ENCODE data around the gene CD160.
"Not testable (repeated sequence)": the region's sequence is repeated elsewhere in the genome, so short reads cannot be mapped to it uniquely, and the experiment has no call there.

CD160 gene

GRCh38 chr1:145759721-145760120, 40.4 kb downstream of the CD160 start:
- no peak overlapping the region for H3K27ac Mint-ChIP-seq
- TF ChIP-seq CTCF (IDR thresholded peaks at IDR 0.05), result no peak
- H3K27me3 Mint-ChIP-seq (ENCODE audit: low read depth, poor library complexity), result no peaks in the 10 kb centered on the region
- no peak overlapping the region for H3K4me3 Mint-ChIP-seq
- no peaks in the 10 kb centered on the region for H3K4me1 Mint-ChIP-seq
- H3K36me3 Mint-ChIP-seq (ENCODE audit: low read depth), result peaks cover 83% of the 10 kb centered on the region
- no peak for DNase-seq
- peaks cover 39% of the 10 kb centered on the region for H3K9me3 Mint-ChIP-seq

DNA sequence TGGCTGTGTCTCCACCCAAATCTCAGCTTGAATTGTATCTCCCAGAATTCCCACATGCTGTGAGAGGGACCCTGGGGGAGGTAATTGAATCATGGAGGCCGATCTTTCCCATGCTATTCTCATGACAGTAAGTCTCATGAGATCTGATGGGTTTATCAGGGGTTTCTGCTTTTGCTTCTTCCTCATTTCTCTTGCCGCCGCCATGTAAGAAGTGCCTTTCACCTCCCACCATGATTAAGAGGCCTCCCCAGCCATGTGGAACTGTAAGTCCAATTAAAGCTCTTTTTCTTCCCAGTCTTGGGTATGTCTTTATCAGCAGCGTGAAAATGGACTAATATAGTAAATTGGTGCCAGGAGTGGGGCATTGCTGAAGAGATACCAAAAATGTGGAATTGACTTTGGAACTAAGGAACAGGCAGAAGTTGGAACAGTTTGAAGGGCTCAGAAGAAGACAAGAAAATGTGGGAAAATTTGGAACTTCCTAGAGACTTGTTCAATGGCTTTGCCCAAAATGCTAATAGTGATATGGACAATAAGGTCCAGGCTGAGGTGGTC, 41.2 kb downstream of the CD160 start:
- Mint-ChIP-seq H3K9me3 (peaks cover 40% of the 10 kb centered on the region), H3K36me3 (ENCODE audit: low read depth) (peaks cover 86% of the 10 kb centered on the region)
- not testable (repeated sequence) for H3K27ac Mint-ChIP-seq; H3K4me3 Mint-ChIP-seq; H3K27me3 Mint-ChIP-seq (ENCODE audit: low read depth, poor library complexity); DNase-seq; H3K4me1 Mint-ChIP-seq

DNA sequence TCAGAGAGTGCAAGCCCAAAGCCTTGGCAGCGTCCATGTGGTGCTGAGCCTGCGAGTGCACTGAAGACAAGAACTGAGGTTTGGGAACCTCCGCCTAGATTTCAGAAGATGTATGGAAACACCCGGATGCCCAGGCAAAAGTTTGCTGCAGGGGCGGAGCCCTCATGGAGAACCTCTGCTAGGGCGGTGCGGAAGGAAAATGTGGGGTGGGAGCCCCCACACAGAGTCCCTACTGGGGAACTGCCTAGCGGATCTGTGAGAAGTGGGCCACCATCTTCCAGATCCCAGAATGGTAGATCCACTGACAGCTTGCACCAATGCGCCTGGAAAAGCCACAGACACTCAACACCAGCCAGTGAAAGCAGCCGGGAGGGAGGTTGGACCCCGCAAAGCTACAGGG, 42.2 kb downstream of the CD160 start:
- not testable (repeated sequence) for H3K4me1 Mint-ChIP-seq; H3K27me3 Mint-ChIP-seq (ENCODE audit: low read depth, poor library complexity); H3K4me3 Mint-ChIP-seq; DNase-seq; H3K27ac Mint-ChIP-seq
- peaks cover 89% of the 10 kb centered on the region for H3K36me3 Mint-ChIP-seq (ENCODE audit: low read depth)
- peaks cover 49% of the 10 kb centered on the region for H3K9me3 Mint-ChIP-seq

DNA sequence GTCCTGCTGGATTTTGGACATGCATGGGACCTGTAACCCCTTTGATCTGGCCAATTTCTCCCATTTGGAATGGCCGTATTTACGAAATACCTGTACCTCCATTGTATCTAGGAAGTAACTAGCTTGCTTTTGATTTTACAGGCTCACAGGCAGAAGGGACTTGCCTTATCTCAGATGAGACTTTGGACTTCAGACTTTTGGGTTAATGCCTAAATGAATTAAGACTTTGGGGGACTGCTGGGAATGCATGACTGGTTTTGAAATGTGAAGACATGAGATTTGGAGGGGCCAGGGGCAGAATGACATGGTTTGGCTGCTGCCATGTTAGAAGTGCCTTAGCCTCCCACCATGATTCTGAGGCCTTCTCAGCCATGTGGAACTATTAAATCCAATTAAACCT, 42.7 kb downstream of the CD160 start:
- H3K4me1 Mint-ChIP-seq; H3K27me3 Mint-ChIP-seq (ENCODE audit: low read depth, poor library complexity); H3K4me3 Mint-ChIP-seq; H3K27ac Mint-ChIP-seq; DNase-seq: not testable (repeated sequence)
- peaks cover 87% of the 10 kb centered on the region for H3K36me3 Mint-ChIP-seq (ENCODE audit: low read depth)
- peaks cover 49% of the 10 kb centered on the region for H3K9me3 Mint-ChIP-seq

DNA sequence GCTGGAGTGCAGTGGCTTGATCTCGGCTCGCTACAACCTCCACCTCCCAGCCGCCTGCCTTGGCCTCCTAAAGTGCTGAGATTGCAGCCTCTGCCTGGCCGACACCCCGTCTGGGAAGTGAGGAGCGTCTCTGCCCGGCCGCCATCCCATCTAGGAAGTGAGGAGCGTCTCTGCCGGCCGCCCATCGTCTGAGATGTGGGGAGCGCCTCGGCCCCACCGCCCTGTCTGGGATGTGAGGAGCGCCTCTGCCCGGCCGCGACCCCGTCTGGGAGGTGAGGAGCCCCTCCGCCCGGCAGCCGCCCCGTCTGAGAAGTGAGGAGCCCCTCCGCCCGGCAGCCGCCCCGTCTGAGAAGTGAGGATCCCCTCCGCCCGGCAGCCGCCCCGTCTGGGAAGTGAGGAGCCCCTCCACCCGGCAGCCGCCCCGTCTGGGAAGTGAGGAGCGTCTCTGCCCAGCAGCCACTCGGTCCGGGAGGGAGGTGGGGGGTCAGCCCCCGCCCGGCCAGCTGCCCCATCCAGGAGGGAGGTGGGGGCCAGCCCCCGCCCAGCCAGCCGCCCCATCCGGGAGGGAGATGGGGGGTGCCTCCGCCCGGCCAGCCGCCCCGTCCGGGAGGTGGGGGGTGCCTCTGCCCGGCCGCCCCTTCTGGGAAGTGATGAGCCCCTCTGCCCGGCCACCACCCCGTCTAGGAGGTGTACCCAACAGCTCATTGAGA, 45.1 kb downstream of the CD160 start:
- not testable (repeated sequence) for H3K4me3 Mint-ChIP-seq; DNase-seq; H3K4me1 Mint-ChIP-seq; H3K27me3 Mint-ChIP-seq (ENCODE audit: low read depth, poor library complexity); H3K27ac Mint-ChIP-seq
- H3K36me3 Mint-ChIP-seq (ENCODE audit: low read depth), result peaks cover 91% of the 10 kb centered on the region
- peaks cover 63% of the 10 kb centered on the region for H3K9me3 Mint-ChIP-seq

GRCh38 chr1:145765127-145765526, 45.8 kb downstream of the CD160 start:
- peaks cover 91% of the 10 kb centered on the region for H3K36me3 Mint-ChIP-seq (ENCODE audit: low read depth)
- peaks cover 65% of the 10 kb centered on the region for H3K9me3 Mint-ChIP-seq
- not testable (repeated sequence) for H3K27ac Mint-ChIP-seq; H3K27me3 Mint-ChIP-seq (ENCODE audit: low read depth, poor library complexity); DNase-seq; H3K4me1 Mint-ChIP-seq; H3K4me3 Mint-ChIP-seq

- Mint-ChIP-seq H3K9me3 (peaks cover 60% of the 10 kb centered on the region), H3K36me3 (ENCODE audit: low read depth) (peaks cover 91% of the 10 kb centered on the region)
- not testable (repeated sequence) for H3K4me3 Mint-ChIP-seq; H3K27ac Mint-ChIP-seq; DNase-seq; H3K27me3 Mint-ChIP-seq (ENCODE audit: low read depth, poor library complexity); H3K4me1 Mint-ChIP-seq
Observed at GRCh38 chr1:145765585-145766360, 46.5 kb downstream of the CD160 start.

DNA sequence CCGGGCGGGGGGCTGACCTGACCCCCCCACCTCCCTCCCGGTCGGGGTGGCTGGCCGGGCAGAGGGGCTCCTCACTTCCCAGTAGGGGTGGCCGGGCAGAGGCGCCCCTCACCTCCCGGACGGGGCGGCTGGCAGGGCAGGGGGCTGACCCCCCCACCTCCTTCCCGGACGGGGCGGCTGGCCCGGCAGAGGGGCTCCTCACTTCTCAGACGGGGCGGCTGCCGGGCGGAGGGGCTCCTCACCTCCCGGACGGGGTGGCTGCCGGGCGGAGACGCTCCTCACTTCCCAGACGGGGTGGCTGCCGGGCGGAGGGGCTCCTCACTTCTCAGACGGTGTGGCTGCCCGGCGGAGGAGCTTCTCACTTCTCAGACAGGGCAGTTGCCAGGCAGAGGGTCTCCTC, 47.6 kb downstream of the CD160 start:
- Mint-ChIP-seq H3K9me3 (peaks cover 49% of the 10 kb centered on the region), H3K36me3 (ENCODE audit: low read depth) (peaks cover 91% of the 10 kb centered on the region)
- DNase-seq; H3K4me1 Mint-ChIP-seq; H3K4me3 Mint-ChIP-seq; H3K27me3 Mint-ChIP-seq (ENCODE audit: low read depth, poor library complexity); H3K27ac Mint-ChIP-seq: not testable (repeated sequence)

GRCh38 chr1:145768004-145768403, 48.7 kb downstream of the CD160 start:
- H3K27me3 Mint-ChIP-seq (ENCODE audit: low read depth, poor library complexity); DNase-seq; H3K4me1 Mint-ChIP-seq; H3K4me3 Mint-ChIP-seq; H3K27ac Mint-ChIP-seq: not testable (repeated sequence)
- Mint-ChIP-seq H3K36me3 (ENCODE audit: low read depth) (peaks cover 91% of the 10 kb centered on the region), H3K9me3 (peaks cover 38% of the 10 kb centered on the region)

All from nephron progenitor cell (in vitro differentiated cells).